ENCODE results near the gene PLAU. TPM values are rescaled to one million over a fixed set of nuclear protein-coding genes. Genes with fewer than 3 reads are reported as not detected.

PLAU gene
- total RNA-seq, 1 donor from 2014 or later: 7.6 TPM

DNA sequence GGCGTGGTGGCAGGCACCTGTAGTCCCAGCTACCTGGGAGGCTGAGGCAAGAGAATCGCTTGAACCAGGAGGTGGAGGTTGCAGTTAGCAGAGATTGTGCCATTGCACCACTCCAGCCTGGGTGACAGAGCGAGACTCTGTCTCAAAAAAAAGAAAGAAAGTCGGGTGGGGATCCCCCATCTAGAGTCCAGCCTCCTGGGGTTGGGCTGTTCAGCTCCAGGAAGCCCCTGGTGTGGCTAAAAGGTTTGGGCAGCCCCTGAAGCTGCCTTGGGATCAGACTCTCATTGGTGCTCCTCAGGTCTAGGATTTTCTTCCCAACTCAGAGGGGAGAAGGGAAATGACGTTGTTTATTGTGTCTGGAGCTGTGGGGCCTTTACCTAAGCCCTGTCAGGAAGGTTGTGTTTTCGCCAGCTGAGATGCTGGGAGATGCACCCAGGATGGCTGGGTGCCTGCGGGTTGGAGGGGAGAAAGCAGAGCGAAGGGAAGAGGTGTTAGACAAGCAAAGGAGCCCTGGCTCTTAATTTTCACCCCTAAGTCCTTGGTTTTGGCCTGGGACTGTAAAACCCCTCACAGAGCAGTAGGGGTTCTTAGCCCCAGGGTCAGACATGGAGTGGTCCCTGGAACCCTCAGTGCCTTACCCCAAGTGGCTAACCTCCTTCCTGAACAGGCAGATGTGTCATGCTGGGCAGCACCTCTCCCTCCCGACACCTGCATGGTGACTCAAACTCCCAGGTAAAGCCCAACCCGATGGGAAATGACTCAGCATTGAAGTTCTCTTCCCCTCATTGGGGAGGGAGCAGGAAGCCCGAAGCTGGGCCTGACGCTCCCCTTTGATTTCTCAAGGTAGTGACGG is 21.1 kb downstream of the PLAU start:
- no peaks in the 10 kb centered on the region for H3F3A ChIP-seq (ENCODE audit: low read depth)
- Mint-ChIP-seq H3K4me3 (no peak overlapping the region), H3K27me3 (ENCODE audit: insufficient read depth, low read depth) (peaks cover 2% of the 10 kb centered on the region), H3K4me1 (peaks cover 11% of the 10 kb centered on the region), H3K27ac (no peak overlapping the region), H3K36me3 (no peaks in the 10 kb centered on the region), H3K9me3 (no peaks in the 10 kb centered on the region)
- H3K79me2 ChIP-seq (ENCODE audit: low read depth): no peaks in the 10 kb centered on the region
- no peak overlapping the region for H3K27ac ChIP-seq
- H3K4me3 ChIP-seq: no peak overlapping the region
- TF ChIP-seq EZH2phosphoT487 (IDR thresholded peaks at IDR 0.05) (no peak), EZH2 (IDR thresholded peaks at IDR 0.05) (no peak)
- TF ChIP-seq, protein P1, sequence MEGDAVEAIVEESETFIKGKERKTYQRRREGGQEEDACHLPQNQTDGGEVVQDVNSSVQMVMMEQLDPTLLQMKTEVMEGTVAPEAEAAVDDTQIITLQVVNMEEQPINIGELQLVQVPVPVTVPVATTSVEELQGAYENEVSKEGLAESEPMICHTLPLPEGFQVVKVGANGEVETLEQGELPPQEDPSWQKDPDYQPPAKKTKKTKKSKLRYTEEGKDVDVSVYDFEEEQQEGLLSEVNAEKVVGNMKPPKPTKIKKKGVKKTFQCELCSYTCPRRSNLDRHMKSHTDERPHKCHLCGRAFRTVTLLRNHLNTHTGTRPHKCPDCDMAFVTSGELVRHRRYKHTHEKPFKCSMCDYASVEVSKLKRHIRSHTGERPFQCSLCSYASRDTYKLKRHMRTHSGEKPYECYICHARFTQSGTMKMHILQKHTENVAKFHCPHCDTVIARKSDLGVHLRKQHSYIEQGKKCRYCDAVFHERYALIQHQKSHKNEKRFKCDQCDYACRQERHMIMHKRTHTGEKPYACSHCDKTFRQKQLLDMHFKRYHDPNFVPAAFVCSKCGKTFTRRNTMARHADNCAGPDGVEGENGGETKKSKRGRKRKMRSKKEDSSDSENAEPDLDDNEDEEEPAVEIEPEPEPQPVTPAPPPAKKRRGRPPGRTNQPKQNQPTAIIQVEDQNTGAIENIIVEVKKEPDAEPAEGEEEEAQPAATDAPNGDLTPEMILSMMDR (IDR thresholded peaks at IDR 0.05): no peak
- H4K20me1 ChIP-seq (ENCODE audit: low read depth): no peaks in the 10 kb centered on the region
- H2AFZ ChIP-seq (replicated peaks): peak overlapping the region; percentile 63
- H3K4me2 ChIP-seq: no peak overlapping the region
- H3K9ac ChIP-seq: no peak overlapping the region
- H3K27me3 ChIP-seq: no peaks in the 10 kb centered on the region
- no peaks in the 10 kb centered on the region for H3K36me3 ChIP-seq
- H3K9me3 ChIP-seq (ENCODE audit: low read depth): no peaks in the 10 kb centered on the region
- no peak for DNase-seq (ENCODE audit: low spot score)
- no peaks in the 10 kb centered on the region for H3K4me1 ChIP-seq

DNA sequence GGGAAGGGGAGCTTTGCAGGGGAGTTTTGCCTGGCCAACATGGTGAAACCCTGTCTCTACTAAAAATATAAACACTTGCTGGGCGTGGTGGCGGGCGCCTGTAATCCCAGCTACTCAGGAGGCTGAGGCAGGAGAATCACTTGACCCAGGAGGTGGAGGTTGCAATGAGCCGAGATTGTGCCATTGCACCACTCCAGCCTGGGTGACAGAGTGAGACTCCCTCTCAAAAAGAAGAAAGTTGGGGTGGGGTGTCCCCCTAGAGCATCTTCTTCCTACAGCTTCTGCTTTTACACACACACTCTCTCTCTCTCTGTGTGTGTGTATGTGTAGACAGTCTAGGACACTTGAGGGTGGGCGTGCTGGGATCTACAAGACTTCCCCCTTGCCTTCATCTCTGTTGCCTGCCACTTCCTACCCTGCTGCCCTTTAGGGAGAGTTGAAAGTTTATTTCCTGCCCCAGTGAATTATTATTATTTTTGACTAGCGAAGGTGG is 21.7 kb downstream of the PLAU start:
- H3K36me3 ChIP-seq: no peaks in the 10 kb centered on the region
- H3K79me2 ChIP-seq (ENCODE audit: low read depth): no peaks in the 10 kb centered on the region
- H3K4me1 ChIP-seq: no peaks in the 10 kb centered on the region
- no peak for DNase-seq (ENCODE audit: low spot score)
- peaks cover 14% of the 10 kb centered on the region for H3K4me1 Mint-ChIP-seq
- no peaks in the 10 kb centered on the region for H3K9me3 Mint-ChIP-seq
- no peaks in the 10 kb centered on the region for H3K36me3 Mint-ChIP-seq
- H3K27ac ChIP-seq: no peak overlapping the region
- no peak overlapping the region for H3K27ac Mint-ChIP-seq
- no peak overlapping the region for H3K9ac ChIP-seq
- H3K4me3 ChIP-seq: no peak overlapping the region
- no peak for TF ChIP-seq EZH2phosphoT487 (IDR thresholded peaks at IDR 0.05)
- no peak for TF ChIP-seq EZH2 (IDR thresholded peaks at IDR 0.05)
- TF ChIP-seq, protein P1 (IDR thresholded peaks at IDR 0.05): no peak
- no peak overlapping the region for H3K4me2 ChIP-seq
- H3K4me3 Mint-ChIP-seq: no peak overlapping the region
- no peaks in the 10 kb centered on the region for H3K27me3 ChIP-seq
- H3K27me3 Mint-ChIP-seq (ENCODE audit: insufficient read depth, low read depth): peaks cover 4% of the 10 kb centered on the region
- H2AFZ ChIP-seq (replicated peaks): peak overlapping the region; percentile 63
- no peaks in the 10 kb centered on the region for H3K9me3 ChIP-seq (ENCODE audit: low read depth)
- no peaks in the 10 kb centered on the region for H4K20me1 ChIP-seq (ENCODE audit: low read depth)
- no peaks in the 10 kb centered on the region for H3F3A ChIP-seq (ENCODE audit: low read depth)

GRCh38 chr10:73934074-73934473 is 23.1 kb downstream of the PLAU start:
- Histone ChIP-seq H3K9ac (no peak overlapping the region), H3K36me3 (no peaks in the 10 kb centered on the region), H3K4me1 (no peaks in the 10 kb centered on the region), H3K27ac (no peak overlapping the region), H3K4me3 (no peak overlapping the region), H3F3A (ENCODE audit: low read depth) (peaks cover 3% of the 10 kb centered on the region), H4K20me1 (ENCODE audit: low read depth) (no peaks in the 10 kb centered on the region), H3K9me3 (ENCODE audit: low read depth) (no peaks in the 10 kb centered on the region), H3K79me2 (ENCODE audit: low read depth) (no peaks in the 10 kb centered on the region), H3K4me2 (no peak overlapping the region), H3K27me3 (no peaks in the 10 kb centered on the region), H2AFZ (replicated peaks) (peak overlapping the region; percentile 57)
- no peaks in the 10 kb centered on the region for H3K9me3 Mint-ChIP-seq
- H3K27me3 Mint-ChIP-seq (ENCODE audit: insufficient read depth, low read depth): peaks cover 4% of the 10 kb centered on the region
- peaks cover 15% of the 10 kb centered on the region for H3K4me1 Mint-ChIP-seq
- no peak overlapping the region for H3K27ac Mint-ChIP-seq
- no peaks in the 10 kb centered on the region for H3K36me3 Mint-ChIP-seq
- no peak overlapping the region for H3K4me3 Mint-ChIP-seq
- DNase-seq (ENCODE audit: low spot score): no peak
- TF ChIP-seq EZH2phosphoT487 (IDR thresholded peaks at IDR 0.05) (no peak), EZH2 (IDR thresholded peaks at IDR 0.05) (no peak)
- TF ChIP-seq, protein P1 (IDR thresholded peaks at IDR 0.05): no peak
